GM10847 (cell line): Measurements from ENCODE around the gene PALLD.

Source experiments
- POLR2A ChIP-seq: IDR thresholded peaks from 2 replicates; pipeline ENCODE4 v1.6.1; 2011; ENCODE audit not compliant: insufficient read length; ENCODE audit errors: extremely low read depth

The PALLD gene

DNA sequence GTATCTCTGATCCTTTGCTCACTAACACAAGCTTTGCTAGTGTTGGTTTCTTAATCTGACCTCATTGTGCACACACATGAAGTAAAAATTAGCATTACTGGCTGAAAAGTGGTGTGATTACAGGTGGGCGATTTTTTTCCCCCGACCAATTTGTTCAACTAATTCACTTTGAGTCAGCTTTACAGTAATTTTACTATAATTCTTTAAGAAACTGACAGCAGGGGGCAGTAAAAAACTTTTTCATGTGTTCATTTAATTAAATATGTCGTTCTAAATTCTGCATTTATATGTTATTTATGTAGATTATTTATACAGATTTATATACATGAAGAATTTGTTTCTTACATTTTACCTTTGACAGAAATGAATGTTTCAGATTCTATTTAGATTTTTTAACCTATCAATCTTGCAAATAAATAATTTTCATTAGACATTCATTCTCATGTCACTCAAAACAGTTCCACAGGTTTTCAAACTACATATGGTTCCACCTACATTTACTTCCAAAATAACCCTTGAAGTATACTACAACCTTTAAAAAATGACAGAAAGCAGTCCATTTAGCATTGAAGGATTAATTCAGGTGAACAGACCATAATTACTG, 17.5 kb downstream of the PALLD start:
- TF ChIP-seq POLR2A = no peak

DNA sequence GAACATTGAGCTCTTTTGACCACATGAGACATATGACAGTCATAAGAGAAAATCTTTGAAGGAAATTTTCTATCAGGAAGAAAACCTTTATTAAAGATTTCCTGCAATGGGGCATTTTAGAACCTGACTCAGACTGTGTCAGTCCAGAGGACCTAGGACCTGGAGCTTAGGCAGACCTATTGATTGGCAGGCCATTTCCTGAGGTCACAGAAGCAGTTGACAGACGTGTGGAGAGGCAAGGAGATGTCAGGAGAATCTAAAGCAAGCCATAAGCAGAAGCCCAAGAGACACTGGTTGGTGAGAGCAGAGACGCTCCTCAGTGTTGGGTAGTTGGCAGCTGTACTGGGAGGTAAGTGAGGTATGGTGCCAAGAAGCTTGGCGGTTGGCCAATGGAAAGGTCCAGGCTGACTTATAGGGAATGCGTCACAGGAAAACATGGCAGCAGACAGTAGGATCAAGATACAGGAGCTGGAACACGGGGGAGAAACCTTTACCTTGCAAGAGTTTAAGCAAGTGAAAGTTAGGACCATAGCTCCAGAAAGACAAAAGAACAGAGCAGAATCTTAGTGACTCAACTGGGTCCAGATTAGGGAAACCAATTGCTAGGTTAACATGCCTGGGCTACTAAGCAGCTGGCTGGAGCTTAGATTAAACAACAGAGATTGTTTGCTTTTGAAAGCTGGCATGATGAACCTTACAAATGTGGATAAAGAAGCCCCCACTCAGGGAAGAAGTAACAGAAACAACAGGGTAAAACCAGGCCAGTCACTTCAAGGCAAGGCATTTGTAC, 18.6 kb downstream of the PALLD start:
- TF ChIP-seq POLR2A = no peak

DNA sequence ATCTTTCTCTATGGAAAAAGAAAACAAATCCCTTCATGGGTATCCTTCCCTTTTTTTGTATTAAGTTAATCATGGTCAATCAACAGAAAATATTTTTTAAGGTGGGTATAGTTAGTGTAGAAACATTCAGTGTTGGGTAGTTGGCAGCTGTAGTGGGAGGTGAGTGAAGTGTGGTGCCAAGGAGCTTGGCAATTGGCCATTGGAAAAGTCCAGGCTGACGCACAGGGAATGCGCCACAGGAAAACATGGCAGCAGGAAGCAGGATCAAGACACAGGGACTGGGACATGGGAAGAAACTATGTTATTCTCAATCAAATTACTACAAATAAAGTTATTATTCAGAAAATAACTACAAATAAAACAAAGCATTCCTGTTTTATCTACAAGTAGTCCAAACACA, 20.0 kb downstream of the PALLD start:
- TF ChIP-seq POLR2A = no peak

DNA sequence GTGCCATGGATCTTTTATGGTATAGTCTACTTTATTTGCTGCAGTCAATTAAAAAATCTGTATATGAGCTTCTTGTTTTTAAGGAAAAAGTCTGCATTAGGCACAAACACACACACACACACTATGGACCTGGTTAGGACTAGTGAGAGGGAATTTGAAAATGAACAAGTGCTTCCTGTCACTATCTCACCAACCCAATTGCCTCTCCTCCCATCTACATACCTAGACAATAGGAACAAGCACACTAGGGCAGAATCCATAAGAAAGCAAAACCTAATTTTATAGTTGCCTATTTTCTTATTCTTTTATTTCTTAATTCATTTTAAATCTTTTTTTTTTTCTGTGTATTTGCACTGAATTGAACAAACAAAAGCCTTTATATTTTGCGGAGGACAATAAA, 22.7 kb downstream of the PALLD start:
- TF ChIP-seq POLR2A = no peak

DNA sequence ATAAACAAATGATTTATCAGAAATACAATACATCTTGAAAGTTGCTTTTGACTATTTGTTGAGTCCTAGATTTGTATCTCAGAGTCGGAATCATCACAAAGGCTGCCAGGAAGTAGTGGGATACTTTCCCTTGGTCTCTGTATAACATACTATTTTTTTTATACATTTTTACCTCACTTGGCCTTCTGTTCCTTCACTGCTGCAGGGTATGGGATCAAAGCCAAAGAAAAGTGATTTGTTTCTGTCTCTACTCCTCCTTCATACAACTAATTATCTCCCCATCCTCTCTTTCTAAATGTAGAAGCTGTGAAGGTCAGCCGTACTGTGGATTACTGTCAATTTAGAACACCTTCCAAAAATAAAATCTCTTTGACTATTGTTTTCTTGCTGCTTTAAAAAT, 24.9 kb downstream of the PALLD start:
- TF ChIP-seq POLR2A = no peak

DNA sequence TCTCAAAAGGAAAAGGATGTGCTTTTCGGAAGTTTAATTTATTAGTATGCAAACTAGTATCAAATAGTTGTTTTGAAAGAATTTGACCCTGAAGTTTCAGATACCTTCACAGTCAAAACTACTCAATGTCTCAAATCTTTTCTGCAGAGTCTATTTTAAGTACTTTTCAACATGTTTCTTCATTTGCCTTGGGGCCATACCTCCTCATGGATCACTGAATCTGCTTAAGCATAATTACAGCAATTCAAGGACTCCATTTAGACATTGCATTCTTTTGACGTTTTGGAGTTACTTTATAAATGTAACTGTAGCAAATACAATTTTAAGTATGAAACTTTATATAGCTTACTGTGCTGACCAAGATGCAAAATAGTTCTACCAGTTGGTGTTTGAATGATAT, 25.5 kb downstream of the PALLD start:
- TF ChIP-seq POLR2A = no peak

DNA sequence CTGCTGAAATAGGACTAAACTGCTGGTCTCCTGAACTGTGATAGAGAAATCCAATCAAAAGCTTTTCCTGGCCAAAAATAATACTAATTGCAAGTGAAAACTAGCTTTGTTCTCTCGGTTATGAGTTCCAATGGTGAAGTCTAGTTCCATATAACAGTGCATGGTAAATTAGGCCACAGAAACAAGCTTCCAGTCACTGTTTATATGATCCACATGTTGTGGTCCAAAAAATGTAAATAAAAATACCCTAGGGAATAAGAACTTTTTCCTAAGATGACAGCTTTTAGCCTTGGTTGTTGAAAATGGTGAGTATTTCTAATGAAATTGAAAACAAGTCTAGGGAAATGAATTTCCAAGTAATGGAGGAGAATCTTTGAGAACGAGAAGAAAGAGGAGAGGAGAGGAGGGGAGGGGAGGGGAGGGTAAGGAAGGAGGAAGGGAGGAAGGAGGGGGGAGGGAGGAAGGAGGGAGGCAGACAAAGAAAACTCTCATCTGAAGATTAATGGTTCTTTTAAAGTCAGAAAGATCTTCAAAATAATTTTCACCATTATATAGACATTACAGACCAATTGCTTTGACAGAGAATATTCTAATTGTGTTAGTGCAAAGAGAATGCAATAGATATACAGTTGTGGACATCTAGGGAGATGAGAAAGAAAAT, 26.1 kb downstream of the PALLD start:
- no peak for TF ChIP-seq POLR2A

DNA sequence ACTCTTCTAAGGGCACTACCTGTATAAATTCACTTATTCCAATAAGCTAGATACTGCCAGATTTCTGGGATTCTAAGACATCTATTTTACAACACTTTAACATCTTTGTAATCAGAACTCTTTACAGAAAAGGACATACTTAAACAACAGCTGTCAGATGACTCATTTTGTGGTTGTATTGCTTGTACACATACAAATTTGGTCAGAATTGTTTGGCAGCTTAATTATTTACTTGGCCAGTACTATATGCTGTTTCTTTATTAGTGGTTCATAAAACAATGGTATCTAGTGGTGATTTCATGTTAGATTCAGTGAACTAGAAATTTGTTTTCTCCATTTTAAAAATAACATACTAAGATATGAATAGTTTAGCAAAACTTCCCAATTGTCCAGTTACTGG, 27.2 kb downstream of the PALLD start:
- no peak for TF ChIP-seq POLR2A

DNA sequence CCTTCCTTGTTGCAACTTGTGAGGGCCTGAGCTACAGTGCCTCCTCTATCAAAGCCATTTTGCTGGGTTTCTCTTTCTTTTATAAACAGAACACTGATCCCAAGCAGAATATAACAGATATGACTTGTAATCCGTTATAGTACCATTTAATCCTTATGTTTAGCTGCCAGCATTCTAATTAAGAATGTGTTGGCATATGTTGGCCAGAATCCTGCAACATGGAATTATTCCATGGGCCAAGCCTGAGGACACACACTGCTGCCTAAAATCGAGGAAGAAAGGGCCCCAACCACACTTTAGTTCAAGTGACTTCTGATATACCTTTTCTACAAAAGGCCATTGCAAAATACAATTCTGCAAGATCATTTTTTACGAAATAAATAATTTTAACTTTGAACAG, 28.0 kb downstream of the PALLD start:
- no peak for TF ChIP-seq POLR2A

DNA sequence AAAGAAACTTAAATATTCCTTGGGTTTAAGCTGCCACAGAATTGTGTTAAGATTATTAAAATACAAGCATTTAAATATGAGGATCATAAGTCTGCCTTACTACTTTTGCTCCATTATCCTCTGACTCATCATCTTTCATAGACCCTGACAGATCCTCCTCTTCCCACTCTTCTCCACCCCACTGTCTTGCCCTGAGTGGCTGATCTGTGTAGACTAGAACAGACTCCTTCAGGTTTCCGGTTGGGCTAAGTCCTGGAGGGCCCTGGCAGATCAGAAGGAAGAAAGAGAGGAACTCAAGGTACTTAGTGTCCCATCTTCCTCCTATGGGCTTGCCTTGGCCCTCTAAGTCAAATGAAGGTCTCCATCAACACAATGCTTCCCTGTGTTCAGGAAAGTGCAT, 30.7 kb downstream of the PALLD start:
- TF ChIP-seq POLR2A = no peak

DNA sequence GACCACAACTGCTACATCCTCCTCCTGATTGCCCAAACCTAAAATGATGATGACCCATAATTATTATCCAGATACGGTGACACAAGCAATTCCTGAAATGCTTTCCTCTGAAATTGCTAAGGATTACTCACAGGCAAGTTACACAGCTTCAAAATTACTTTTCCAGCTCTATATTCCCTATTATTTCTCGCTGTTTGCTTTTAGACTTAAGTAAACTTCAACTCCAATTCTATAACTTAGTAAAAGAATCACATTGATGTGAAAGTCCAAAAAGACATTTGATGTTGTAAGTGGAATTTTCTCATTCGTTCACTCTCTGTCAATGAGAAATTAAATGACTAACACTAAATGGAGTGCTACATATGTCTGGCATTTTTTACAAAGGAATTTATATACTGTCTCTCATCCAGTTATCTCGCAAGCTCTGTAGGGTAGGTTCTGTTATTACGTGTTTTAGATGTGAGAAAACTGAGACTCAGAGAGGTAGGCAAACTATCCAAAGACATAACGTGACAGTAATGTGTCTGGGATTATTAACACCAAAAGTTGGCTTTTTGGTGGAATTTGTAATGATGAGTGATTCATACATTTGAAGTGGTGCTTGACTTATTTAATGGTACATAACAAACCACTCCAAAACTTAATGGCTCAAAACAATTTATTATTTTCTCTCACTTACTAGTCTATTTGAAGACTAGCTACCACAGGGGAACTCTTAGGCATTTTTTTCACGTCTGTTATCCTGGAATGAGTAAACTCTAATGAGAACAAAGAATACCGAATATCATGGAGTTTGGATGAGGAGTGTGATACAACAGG, 31.5 kb downstream of the PALLD start:
- no peak for TF ChIP-seq POLR2A

DNA sequence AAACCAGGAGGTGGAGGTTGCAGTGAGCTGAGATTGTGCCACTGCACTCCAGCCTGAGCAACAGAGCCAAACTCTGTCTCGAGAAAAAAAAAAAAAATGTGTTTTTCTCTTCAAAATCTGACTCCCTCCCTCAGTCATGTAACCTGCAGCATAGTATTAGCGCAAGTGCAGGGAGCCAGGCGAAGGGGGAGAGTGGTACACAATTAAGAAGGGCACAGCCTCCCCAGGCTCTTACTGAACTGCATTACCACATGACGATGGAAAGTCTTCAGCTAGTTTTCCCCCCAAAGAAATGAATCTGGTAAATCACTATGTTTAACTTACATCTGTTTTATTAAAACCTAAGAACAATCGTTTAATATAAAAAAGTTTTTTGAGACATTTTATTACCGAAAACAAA, 32.4 kb downstream of the PALLD start:
- TF ChIP-seq POLR2A = no peak

DNA sequence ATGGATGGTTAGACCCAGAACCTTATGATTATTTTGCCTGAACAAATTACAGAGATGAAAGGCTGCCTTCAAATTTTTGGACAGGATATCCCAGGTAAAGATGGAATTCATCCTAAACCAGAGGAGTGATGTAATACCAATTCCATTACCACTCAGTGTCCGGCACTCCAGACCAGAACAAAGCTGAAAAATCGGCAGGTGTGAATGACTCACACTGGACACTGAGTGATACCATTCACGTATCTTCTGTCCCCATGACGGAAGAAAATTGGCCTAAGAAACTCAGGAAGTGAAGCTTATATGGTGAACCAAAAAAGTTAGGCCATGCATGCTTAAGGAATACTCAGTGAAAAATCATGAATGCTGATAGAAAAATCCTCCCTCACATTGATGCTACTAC, 34.5 kb downstream of the PALLD start:
- no peak for TF ChIP-seq POLR2A

DNA sequence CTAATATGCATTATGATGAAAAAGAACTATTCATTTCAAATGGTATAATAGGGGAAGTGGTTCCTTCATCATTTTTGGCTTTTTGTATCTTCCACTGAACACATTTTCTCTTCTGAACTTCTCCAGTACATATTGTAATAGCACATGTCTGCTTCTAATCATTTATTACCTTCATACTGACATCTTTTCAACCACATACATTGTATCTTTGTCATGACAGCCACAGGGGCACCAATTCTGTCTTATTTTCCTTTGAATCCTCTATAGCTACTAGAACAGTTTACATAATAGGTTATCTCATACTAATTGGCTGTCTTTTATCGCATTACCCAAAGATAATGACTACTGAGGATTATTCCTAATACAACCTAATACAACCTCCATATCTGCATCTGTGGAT, 37.7 kb downstream of the PALLD start:
- TF ChIP-seq POLR2A = no peak

DNA sequence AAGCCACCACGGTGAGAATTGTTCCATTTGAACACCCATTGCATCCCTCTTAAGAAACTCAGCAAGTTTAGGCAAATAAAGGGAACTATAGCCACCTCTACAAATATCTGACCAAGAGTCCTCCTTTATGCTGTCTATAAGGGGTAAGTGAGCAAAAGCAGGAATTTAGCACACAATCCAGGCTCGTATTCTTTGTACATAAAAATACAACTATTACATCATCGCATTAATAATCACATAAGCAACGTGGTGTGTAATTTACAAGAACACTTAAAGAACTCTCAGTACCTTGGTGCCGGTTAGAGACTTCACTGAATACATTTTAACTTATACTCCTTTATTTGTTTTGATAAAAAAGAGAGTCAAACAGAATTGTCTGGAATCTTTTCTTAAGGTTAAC, 38.8 kb downstream of the PALLD start:
- no peak for TF ChIP-seq POLR2A

DNA sequence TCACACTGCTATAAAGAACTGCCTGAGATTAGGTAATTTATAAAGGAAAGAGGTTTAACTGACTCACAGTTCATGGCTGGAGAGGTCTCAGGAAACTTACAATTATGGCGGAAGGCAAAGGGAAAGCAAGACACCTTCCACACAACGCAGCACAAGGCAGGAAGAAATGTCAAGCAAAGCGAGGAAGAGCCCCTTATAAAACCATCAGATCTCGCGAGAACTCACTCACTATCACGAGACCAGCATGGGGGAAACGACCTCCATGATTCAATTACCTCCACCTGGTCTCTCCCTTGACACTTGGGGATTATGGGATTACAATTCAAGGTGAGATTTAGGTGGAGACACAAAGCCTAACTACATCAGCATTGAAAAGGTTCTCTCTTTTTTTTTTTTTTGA, 39.6 kb downstream of the PALLD start:
- TF ChIP-seq POLR2A = no peak
